Calu3 (cell line): ENCODE measurements around the gene RWDD3. TPM values are rescaled to one million over a fixed set of nuclear protein-coding genes. Genes with fewer than 3 reads are reported as not detected.

Experiments
- BruUV-seq: library from RNA; stranded (reverse); fragments of 400-500 nt; replicated peaks from 2 replicates; lab custom pipeline; 2021; lab: Mats Ljungman, UMichigan
- CTCF ChIA-PET: fragments of 300-600 bp; sonication (Branson Sonifier 250); formaldehyde crosslinking; loops from one replicate; lab custom pipeline; 2022; ENCODE audit warnings: antibody characterized with exemption; lab: Charles Lee
- DNase-seq: peaks from one replicate; pipeline ENCODE4 v3.0.0; 2022
- H3K27ac Mint-ChIP-seq: one replicate; pipeline ENCODE4 v1.8.0; 2022; ENCODE audit warnings: mixed read lengths; ENCODE audit not compliant: unreplicated experiment
- H3K27me3 Mint-ChIP-seq: one replicate; pipeline ENCODE4 v1.8.0; 2022; ENCODE audit warnings: mixed read lengths; ENCODE audit not compliant: unreplicated experiment
- H3K36me3 Mint-ChIP-seq: one replicate; pipeline ENCODE4 v1.8.0; 2022; ENCODE audit warnings: mild to moderate bottlenecking, moderate library complexity, mixed read lengths; ENCODE audit not compliant: insufficient read depth, unreplicated experiment
- H3K4me1 Mint-ChIP-seq: one replicate; pipeline ENCODE4 v1.8.0; 2022; ENCODE audit warnings: mild to moderate bottlenecking, low read depth, mixed read lengths; ENCODE audit not compliant: unreplicated experiment
- H3K4me3 Mint-ChIP-seq: one replicate; pipeline ENCODE4 v1.8.0; 2022; ENCODE audit warnings: mild to moderate bottlenecking, low read depth, moderate library complexity, mixed read lengths; ENCODE audit not compliant: unreplicated experiment
- H3K9me3 Mint-ChIP-seq: one replicate; pipeline ENCODE4 v1.8.0; 2022; ENCODE audit warnings: low read depth, mixed read lengths; ENCODE audit not compliant: unreplicated experiment
- intact Hi-C: fragments of 100-400 bp; cut with micrococcal nuclease; formaldehyde crosslinking; loops from one replicate; pipeline ENCODE4 v1.10.0; 2022; ENCODE audit not compliant: unreplicated experiment
- total RNA-seq: library from RNA; stranded (reverse); gene quantifications from 2 replicates; pipeline ENCODE4 v1.2.3, GENCODE V29; 2022
- TF ChIP-seq, protein P1 (sequence below): fragments of 200-600 bp; IDR thresholded peaks from one replicate; pipeline ENCODE4 v1.8.0; 2022; ENCODE audit warnings: antibody characterized with exemption; ENCODE audit not compliant: unreplicated experiment

RWDD3 gene
- total RNA-seq, 1 experiment from 2014 or later: 25.2 TPM

DNA sequence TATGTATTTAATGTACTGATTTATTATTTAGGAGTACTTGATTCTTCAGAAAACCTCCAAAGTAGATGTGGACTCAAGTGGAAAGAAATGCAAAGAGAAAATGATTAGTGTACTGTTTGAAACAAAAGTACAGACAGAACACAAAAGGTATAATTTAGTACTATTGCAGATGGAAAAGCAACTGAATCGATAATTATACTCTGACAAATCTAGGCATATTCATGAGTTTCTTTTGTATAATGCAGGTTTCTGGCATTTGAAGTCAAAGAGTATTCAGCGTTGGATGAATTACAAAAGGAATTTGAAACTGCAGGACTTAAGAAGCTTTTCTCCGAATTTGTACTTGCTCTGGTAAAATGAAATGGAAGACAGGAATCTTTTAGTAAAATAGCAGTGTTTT, 12.5 kb downstream of the RWDD3 start:
- peaks cover 15% of the 10 kb centered on the region for H3K4me1 Mint-ChIP-seq
- peaks cover 13% of the 10 kb centered on the region for H3K36me3 Mint-ChIP-seq
- H3K27me3 Mint-ChIP-seq: no peaks in the 10 kb centered on the region
- CTCF ChIA-PET: no interaction called here
- no peak for DNase-seq
- no peaks in the 10 kb centered on the region for H3K9me3 Mint-ChIP-seq
- H3K27ac Mint-ChIP-seq: no peak overlapping the region
- TF ChIP-seq, protein P1, sequence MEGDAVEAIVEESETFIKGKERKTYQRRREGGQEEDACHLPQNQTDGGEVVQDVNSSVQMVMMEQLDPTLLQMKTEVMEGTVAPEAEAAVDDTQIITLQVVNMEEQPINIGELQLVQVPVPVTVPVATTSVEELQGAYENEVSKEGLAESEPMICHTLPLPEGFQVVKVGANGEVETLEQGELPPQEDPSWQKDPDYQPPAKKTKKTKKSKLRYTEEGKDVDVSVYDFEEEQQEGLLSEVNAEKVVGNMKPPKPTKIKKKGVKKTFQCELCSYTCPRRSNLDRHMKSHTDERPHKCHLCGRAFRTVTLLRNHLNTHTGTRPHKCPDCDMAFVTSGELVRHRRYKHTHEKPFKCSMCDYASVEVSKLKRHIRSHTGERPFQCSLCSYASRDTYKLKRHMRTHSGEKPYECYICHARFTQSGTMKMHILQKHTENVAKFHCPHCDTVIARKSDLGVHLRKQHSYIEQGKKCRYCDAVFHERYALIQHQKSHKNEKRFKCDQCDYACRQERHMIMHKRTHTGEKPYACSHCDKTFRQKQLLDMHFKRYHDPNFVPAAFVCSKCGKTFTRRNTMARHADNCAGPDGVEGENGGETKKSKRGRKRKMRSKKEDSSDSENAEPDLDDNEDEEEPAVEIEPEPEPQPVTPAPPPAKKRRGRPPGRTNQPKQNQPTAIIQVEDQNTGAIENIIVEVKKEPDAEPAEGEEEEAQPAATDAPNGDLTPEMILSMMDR: no peak
- no peak overlapping the region for H3K4me3 Mint-ChIP-seq
- no TSS peak for BruUV-seq
- intact Hi-C loops: no loop called here

DNA sequence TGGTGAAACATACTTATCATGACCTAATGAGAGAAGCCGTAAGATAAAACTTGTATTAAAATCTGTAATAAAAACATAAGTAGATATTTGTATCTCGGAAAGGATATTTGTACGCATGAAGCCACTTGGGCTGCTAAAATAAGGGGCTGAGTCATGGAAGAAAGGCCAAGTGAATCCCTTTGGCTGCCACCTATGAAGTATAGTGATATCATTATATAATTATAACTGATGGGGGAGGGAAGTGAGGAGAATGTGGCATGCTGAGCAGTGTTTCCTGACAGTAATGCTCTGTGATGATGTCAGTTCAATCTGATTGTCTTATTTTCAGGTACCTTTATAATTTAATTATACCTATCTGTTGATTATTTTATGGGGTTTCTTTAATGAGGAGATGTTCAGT, 13.6 kb downstream of the RWDD3 start:
- peaks cover 17% of the 10 kb centered on the region for H3K36me3 Mint-ChIP-seq
- CTCF ChIA-PET: no interaction called here
- TF ChIP-seq, protein P1: no peak
- no peaks in the 10 kb centered on the region for H3K27me3 Mint-ChIP-seq
- no TSS peak for BruUV-seq
- DNase-seq: no peak
- H3K27ac Mint-ChIP-seq: no peak overlapping the region
- peaks cover 15% of the 10 kb centered on the region for H3K4me1 Mint-ChIP-seq
- H3K4me3 Mint-ChIP-seq: no peak overlapping the region
- no peaks in the 10 kb centered on the region for H3K9me3 Mint-ChIP-seq
- intact Hi-C loops: no loop called here

DNA sequence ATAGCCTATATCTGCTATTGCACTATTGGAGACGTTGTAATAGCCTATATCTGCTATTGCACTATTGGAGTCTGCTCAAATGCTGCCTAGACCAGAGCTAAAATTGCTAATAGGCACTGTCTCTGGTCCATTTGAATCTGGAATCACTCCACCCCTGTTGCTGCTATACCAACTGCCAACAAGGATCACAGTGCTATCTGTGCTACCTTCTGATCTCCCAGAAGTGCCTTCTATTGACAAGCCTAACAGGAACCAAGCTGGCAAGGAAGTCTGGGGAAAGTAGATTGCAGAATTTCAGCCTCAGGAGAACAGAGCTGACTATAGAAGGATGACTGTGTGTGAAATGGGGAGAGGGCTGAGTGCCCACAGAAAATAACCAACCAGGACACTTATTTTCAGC, 15.9 kb downstream of the RWDD3 start:
- DNase-seq: no peak
- Mint-ChIP-seq H3K27me3 (no peaks in the 10 kb centered on the region), H3K27ac (no peak overlapping the region), H3K4me3 (no peak overlapping the region), H3K9me3 (no peaks in the 10 kb centered on the region), H3K36me3 (peaks cover 26% of the 10 kb centered on the region), H3K4me1 (no peaks in the 10 kb centered on the region)
- CTCF ChIA-PET: interaction anchor here (0.5 kb wide), 1 partner anchor 205 kb away, joined by 4 read pairs; no protein-coding TSS in a partner anchor
- TF ChIP-seq, protein P1: no peak
- intact Hi-C loops: no loop called here
- no TSS peak for BruUV-seq

DNA sequence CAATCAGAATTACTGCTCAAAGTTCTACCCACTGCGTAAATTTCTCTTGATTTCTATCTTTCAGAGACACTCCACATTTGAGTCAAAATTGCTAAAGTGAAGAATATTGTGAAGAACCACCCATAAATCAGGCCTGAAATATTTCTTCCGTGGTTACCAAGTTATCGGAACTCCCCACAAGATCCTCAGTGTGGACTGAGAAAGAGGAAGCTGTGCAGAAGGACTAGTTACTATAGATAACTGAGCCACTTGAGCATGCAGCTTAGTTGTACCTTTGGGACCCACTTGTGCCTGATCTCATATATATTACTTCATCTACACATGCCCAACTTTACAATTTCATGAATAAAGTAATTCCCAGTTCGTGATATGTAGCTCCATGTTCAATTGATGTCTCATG, 18.4 kb downstream of the RWDD3 start:
- TF ChIP-seq, protein P1: no peak
- Mint-ChIP-seq H3K4me1 (peaks cover 10% of the 10 kb centered on the region), H3K36me3 (peaks cover 20% of the 10 kb centered on the region), H3K9me3 (no peaks in the 10 kb centered on the region), H3K27ac (no peak overlapping the region), H3K4me3 (no peak overlapping the region), H3K27me3 (no peaks in the 10 kb centered on the region)
- intact Hi-C loops: no loop called here
- DNase-seq: no peak
- CTCF ChIA-PET: no interaction called here
- no TSS peak for BruUV-seq
